Stimulated activated CD8-positive, alpha-beta memory T cell treated with anti-CD3 and anti-CD28 coated beads, Interleukin-12 subunit alpha, Interleukin-12 subunit beta, amount 100 ng/mL, for 4 hours (primary cell): ENCODE results near the gene NAT9.

Experiments
- DNase-seq: peaks from one replicate; pipeline ENCODE4 v3.0.0-alpha.2; 2020; ENCODE audit warnings: low read depth

The NAT9 gene

GRCh38 chr17:74779948-74780400 lies 3.8 kb upstream of the NAT9 start:
- DNase-seq, result peak; percentile 32

- DNase-seq, result no peak
These were observed 3.4 kb upstream of the NAT9 start for GRCh38 chr17:74779501-74779900.

DNA sequence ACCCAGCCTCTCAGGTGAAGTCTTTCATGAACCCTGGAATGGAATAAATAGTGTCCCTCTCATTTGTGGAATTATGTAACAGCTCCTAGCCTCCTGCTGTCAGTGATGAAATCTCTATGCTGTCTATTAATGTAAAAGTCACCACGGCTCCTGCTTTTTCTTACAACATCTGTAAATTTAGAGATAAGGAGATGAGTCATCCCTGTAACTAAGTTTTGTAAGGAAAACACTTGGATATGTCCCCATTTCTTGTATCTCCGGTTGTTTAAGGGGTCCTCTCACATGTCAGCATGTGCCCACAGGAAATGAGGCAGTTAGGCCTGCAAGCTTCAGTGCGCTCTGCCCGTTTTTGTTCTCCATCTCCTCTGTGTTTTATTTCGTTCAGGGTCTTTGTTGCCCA lies 2.8 kb upstream of the NAT9 start:
- DNase-seq, result no peak

GRCh38 chr17:74777901-74778515 lies 1.9 kb upstream of the NAT9 start:
- no peak for DNase-seq

DNA sequence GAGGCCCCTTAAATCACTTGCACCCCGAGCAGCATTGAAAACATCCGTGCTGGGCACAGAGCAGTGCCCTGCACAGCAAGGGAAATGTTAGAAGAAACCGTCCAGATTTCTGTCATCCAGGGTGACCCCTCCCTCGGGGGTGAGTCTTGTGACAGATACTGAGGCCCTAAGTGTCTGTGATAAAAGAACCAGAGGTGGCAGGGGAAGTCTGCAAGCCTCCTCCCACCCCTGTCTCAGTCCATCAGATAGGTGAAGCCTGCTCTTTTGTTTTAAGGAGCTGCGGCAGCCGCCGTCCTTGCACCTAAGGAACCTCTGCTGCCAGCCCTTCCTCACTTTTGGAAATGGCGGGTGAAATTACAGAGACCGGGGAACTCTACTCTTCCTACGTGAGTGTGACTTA lies 845 bp upstream of the NAT9 start:
- DNase-seq, result no peak

GRCh38 chr17:74775409-74776043 lies 619 bp downstream of the NAT9 start:
- DNase-seq, result no peak

GRCh38 chr17:74773871-74774286 lies 2.3 kb downstream of the NAT9 start:
- DNase-seq, result no peak

DNA sequence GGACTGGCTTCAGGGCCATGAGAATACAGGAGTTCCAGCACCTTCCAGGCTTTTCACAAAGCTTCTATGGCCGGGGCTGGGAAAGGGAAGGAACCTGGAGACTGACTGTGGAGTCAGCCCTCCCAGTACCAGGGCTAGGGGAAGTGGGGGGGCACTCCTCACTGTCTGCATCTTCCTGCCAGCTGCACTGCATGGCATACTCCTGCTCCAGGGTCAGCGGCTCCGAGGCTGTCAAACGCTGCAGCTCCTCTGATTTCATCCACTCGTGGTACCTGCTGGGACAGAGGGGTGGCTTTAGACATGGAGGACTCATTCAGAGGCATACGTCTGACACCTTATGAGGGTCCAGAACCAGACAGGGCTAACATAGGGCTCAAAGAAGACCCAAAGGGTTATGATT lies 2.7 kb downstream of the NAT9 start:
- DNase-seq, result no peak

DNA sequence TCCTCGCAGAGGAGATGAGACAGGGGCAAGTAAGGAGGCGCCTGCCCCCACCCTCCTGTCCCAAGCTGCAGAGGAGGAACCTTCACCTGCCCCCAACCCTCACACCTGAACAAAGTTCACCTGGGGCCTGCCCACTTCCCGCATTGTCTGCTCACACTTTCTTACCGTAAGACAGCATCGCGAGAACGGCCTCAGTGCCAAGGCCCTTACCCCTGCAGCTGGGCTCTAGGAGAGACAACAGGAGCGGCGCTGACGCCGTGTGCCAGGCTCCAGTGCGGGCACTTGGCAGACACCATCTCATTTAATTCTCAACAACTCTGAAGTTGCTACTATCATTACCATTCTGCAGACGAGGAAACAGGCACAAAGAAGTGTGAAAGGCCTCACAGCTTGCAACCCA lies 4.1 kb downstream of the NAT9 start:
- no peak for DNase-seq

DNA sequence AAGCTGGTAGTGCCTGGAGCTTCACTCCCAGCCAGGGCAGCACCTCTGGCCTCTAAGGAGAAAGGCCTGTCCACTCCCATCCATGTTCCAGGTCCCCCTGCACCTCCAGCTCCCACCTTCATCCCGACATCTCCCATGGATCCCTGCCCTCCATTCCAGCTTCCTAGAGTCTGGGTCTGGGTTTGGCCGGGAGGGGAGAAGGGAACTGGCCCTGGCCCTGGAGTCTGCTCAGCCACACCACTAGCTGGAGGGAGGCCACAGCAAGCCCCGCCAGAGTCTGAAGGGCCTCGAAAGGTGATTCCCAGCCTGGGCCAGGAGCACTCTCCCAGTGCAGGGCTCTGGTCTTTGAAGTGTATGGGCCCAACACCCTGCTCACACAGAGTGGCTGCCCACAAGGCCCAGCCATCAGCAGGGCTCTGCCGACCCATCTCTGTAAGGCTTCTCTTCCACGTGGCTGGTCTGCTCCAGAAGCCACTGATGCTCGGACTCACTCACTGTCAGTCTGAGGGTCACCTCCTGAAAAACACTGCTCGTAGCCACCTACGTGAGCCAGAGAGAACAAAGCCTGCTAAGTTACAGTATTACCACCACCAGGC lies 4.7 kb downstream of the NAT9 start:
- DNase-seq, result no peak

DNA sequence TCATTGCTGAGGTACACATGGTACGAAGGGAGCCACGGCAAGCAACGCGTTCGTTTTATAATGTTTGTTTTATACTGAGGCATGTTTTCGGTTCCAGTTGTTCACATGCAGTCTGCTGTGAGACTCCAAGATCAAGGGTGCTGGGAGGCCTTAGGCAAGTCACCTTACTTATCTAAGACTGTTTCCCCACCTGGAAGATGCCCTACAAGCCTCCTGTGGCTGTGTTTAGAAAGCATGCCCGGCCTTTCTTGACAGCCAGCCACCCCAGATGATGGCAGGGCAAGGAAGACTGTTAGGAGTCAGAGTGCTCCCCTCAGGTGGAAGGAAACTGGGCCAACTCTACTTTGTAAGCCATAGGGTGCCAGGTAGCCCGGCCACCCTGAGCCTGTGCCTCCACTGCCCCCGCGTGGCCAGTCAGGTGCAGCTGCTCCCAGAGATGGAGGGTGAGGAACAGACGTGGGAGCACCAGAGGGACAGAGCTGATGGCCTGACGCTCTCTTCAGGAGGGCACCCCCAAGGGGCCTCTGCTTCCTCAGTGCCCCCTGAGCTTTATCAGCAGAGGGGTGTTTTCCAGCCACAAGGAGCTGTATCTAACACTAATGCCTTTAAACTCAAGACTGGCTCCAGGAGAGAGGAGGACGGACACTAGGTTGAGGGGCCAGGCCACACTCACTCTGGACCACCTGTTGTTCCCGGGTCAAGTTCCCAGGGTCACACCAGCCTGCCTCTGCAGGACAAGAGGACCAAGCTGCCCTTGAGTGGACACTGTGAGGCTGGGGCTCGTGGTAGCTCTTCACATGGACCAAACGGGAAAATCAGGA lies 5.4 kb downstream of the NAT9 start:
- peak; percentile 52 for DNase-seq

GRCh38 chr17:74769856-74770497 lies 6.2 kb downstream of the NAT9 start:
- no peak for DNase-seq

DNA sequence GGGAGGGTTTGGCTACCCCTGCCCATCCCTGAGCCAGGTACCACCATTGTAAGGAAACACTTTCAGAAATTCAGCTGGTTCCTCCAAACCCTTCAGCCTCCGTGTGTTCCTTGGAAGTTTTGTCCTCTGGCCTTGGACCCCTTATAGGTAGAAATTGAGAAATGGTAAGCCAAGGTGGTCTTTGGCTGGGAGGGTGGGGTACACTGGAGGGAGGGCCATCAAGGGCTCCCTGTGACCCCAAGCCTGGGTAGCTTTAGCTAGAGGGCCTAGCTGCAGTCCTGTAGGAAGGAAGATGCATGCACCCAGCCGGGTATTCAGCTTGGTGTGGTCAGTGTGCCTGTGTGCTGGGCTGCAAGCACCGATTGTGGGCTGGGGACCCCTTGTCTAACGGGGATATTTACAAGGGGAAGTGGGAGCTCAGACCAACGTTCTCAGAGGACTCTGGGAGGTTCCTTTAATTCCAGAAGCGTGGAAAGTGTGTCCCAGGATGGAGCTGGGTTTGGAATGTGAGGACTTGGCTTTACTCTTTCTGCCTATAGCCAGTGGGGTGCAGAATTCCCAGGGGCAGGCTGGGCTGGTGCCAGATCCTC lies 6.8 kb downstream of the NAT9 start:
- DNase-seq, result no peak

GRCh38 chr17:74768763-74769114 lies 7.4 kb downstream of the NAT9 start:
- no peak for DNase-seq

GRCh38 chr17:74768069-74768762 lies 7.9 kb downstream of the NAT9 start:
- DNase-seq, result no peak

- DNase-seq, result no peak
These were observed 9.0 kb downstream of the NAT9 start for GRCh38 chr17:74767111-74767516.

- no peak for DNase-seq
These were observed 9.7 kb downstream of the NAT9 start for GRCh38 chr17:74766413-74766812.

- no peak for DNase-seq
These were observed 11.3 kb downstream of the NAT9 start for GRCh38 chr17:74764751-74765286.

- DNase-seq, result no peak
These were observed 12.4 kb downstream of the NAT9 start for GRCh38 chr17:74763565-74764387.

- DNase-seq, result no peak
These were observed 14.2 kb downstream of the NAT9 start for GRCh38 chr17:74761931-74762330.
